Neural progenitor cell (in vitro differentiated cells): Measurements from ENCODE around the gene HS3ST3A1. TPM values are rescaled to one million over a fixed set of nuclear protein-coding genes. Genes with fewer than 3 reads are reported as not detected.

Experiments used
- DNase-seq: peaks from one replicate; pipeline ENCODE4 v3.0.0-alpha.2; 2016; ENCODE audit warnings: low spot score
- H2AFZ ChIP-seq: fragments of 200-600 bp; sonication (generic); replicated peaks from 2 replicates; pipeline ENCODE4 v1.6.1; 2016; ENCODE audit warnings: antibody characterized with exemption
- H3F3A ChIP-seq: fragments of 200-600 bp; sonication (generic); 2 replicates; pipeline ENCODE4 v1.6.1; 2016; ENCODE audit warnings: antibody characterized with exemption, low read depth
- H3K27ac ChIP-seq: fragments of 200-600 bp; sonication (generic); 2 replicates; pipeline ENCODE4 v1.5.1; 2016; ENCODE audit warnings: mild to moderate bottlenecking
- H3K27me3 ChIP-seq: fragments of 200-600 bp; sonication (generic); 2 replicates; pipeline ENCODE4 v1.6.1; 2016; ENCODE audit warnings: mild to moderate bottlenecking, moderate library complexity
- H3K36me3 ChIP-seq: fragments of 200-600 bp; sonication (generic); 2 replicates; pipeline ENCODE4 v1.5.1; 2016
- H3K4me1 ChIP-seq: fragments of 200-600 bp; sonication (generic); 2 replicates; pipeline ENCODE4 v1.6.1; 2016; ENCODE audit warnings: mixed run types
- H3K4me2 ChIP-seq: fragments of 200-600 bp; sonication (generic); 2 replicates; pipeline ENCODE4 v1.6.1; 2016
- H3K4me3 ChIP-seq: fragments of 200-600 bp; sonication (generic); 2 replicates; pipeline ENCODE4 v1.5.1; 2016
- H3K79me2 ChIP-seq: fragments of 200-600 bp; sonication (generic); 2 replicates; pipeline ENCODE4 v1.6.1; 2016; ENCODE audit warnings: low read depth
- H3K9ac ChIP-seq: fragments of 200-600 bp; sonication (generic); 2 replicates; pipeline ENCODE4 v1.6.1; 2016
- H3K9me3 ChIP-seq: fragments of 200-600 bp; sonication (generic); 2 replicates; pipeline ENCODE4 v1.5.1; 2016; ENCODE audit warnings: low read depth
- H4K20me1 ChIP-seq: fragments of 200-600 bp; sonication (generic); 2 replicates; pipeline ENCODE4 v1.6.1; 2016; ENCODE audit warnings: low read depth
- H3K27ac Mint-ChIP-seq: 3 replicates; pipeline ENCODE4 v1.8.0; 2021; ENCODE audit warnings: mixed read lengths
- H3K27me3 Mint-ChIP-seq: 2 replicates; pipeline ENCODE4 v1.8.0; 2022; ENCODE audit warnings: low read depth, mild to moderate bottlenecking, inconsistent platforms, moderate library complexity, mixed read lengths; ENCODE audit not compliant: insufficient read depth
- H3K36me3 Mint-ChIP-seq: 3 replicates; pipeline ENCODE4 v1.8.0; 2021; ENCODE audit warnings: mixed read lengths
- H3K4me1 Mint-ChIP-seq: 3 replicates; pipeline ENCODE4 v1.8.0; 2021; ENCODE audit warnings: mixed read lengths
- H3K4me3 Mint-ChIP-seq: 3 replicates; pipeline ENCODE4 v1.8.0; 2021; ENCODE audit warnings: mild to moderate bottlenecking, moderate library complexity, mixed read lengths
- H3K9me3 Mint-ChIP-seq: 3 replicates; pipeline ENCODE4 v1.8.0; 2020; ENCODE audit warnings: mixed read lengths
- EZH2 ChIP-seq: fragments of 200-600 bp; sonication (generic); IDR thresholded peaks from 2 replicates; pipeline ENCODE4 v1.6.1; 2017; ENCODE audit warnings: antibody characterized with exemption, mild to moderate bottlenecking, moderate library complexity
- EZH2phosphoT487 ChIP-seq: fragments of 200-600 bp; sonication (generic); IDR thresholded peaks from 2 replicates; pipeline ENCODE4 v1.6.1; 2017; ENCODE audit warnings: antibody characterized with exemption
- microRNA-seq: library from miRNA; unstranded; fragments of <30 nt; microRNA quantifications from one replicate; pipeline ENCODE4, GENCODE V29; 2016
- small RNA-seq: library from RNA; depleted of rRNA; stranded (forward); fragments of <200 nt; gene quantifications from one replicate; pipeline ENCODE3, GENCODE V24; 2015
- total RNA-seq: library from RNA; depleted of rRNA; stranded (reverse); fragments of >200 nt; gene quantifications from 2 replicates; pipeline ENCODE4 v1.2.3, GENCODE V29; 2015; ENCODE audit warnings: low replicate concordance
- TF ChIP-seq, protein P1 (sequence below): fragments of 200-600 bp; sonication (generic); IDR thresholded peaks from 2 replicates; pipeline ENCODE4 v1.5.1; 2017; ENCODE audit warnings: antibody characterized with exemption, mild to moderate bottlenecking

Gene HS3ST3A1
- total RNA-seq, 1 donor from 2014 or later = 3.0 TPM

- Histone ChIP-seq H3K36me3 (no peaks in the 10 kb centered on the region), H3F3A (no peaks in the 10 kb centered on the region), H3K4me2 (no peak overlapping the region), H3K4me1 (no peaks in the 10 kb centered on the region), H3K9ac (no peak overlapping the region), H3K9me3 (no peaks in the 10 kb centered on the region), H3K27me3 (no peaks in the 10 kb centered on the region), H3K79me2 (no peaks in the 10 kb centered on the region), H3K27ac (no peak overlapping the region), H3K4me3 (no peak overlapping the region), H2AFZ (no peak overlapping the region), H4K20me1 (no peaks in the 10 kb centered on the region)
- Mint-ChIP-seq H3K27me3 (peaks cover 3% of the 10 kb centered on the region), H3K36me3 (no peaks in the 10 kb centered on the region), H3K27ac (no peak overlapping the region), H3K9me3 (no peaks in the 10 kb centered on the region), H3K4me1 (no peaks in the 10 kb centered on the region), H3K4me3 (no peak overlapping the region)
- no peak for TF ChIP-seq EZH2phosphoT487
- no peak for TF ChIP-seq EZH2
- TF ChIP-seq, protein P1, sequence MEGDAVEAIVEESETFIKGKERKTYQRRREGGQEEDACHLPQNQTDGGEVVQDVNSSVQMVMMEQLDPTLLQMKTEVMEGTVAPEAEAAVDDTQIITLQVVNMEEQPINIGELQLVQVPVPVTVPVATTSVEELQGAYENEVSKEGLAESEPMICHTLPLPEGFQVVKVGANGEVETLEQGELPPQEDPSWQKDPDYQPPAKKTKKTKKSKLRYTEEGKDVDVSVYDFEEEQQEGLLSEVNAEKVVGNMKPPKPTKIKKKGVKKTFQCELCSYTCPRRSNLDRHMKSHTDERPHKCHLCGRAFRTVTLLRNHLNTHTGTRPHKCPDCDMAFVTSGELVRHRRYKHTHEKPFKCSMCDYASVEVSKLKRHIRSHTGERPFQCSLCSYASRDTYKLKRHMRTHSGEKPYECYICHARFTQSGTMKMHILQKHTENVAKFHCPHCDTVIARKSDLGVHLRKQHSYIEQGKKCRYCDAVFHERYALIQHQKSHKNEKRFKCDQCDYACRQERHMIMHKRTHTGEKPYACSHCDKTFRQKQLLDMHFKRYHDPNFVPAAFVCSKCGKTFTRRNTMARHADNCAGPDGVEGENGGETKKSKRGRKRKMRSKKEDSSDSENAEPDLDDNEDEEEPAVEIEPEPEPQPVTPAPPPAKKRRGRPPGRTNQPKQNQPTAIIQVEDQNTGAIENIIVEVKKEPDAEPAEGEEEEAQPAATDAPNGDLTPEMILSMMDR = no peak
- no peak for DNase-seq
These were observed 139.0 kb downstream of the HS3ST3A1 start for GRCh38 chr17:13462673-13463124.

DNA sequence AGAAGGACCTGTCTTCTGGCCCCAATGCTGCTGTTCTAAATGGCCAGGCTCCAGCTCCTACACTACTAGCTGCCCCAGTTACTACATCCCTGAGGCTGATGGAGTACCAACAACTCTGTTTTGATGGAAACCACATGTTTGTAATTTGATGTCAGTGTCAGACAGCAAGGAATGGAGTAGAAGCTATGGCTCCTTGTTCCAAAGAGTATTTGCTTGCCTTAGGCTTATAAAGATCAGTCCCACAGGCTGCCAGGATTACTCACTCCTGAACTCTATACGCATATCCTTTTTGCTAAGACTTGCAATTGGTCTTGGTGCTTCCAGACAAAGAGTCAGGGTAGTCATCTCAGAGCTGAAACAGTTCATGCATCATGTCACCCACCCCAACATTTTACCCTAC lies 139.6 kb downstream of the HS3ST3A1 start:
- H3K27ac Mint-ChIP-seq = no peak overlapping the region
- no peak overlapping the region for H3K4me3 ChIP-seq
- H2AFZ ChIP-seq = no peak overlapping the region
- H3F3A ChIP-seq = no peaks in the 10 kb centered on the region
- H3K4me1 Mint-ChIP-seq = no peaks in the 10 kb centered on the region
- H3K36me3 Mint-ChIP-seq = no peaks in the 10 kb centered on the region
- no peaks in the 10 kb centered on the region for H3K9me3 Mint-ChIP-seq
- DNase-seq = no peak
- no peak overlapping the region for H3K4me2 ChIP-seq
- H3K27me3 Mint-ChIP-seq = peaks cover 3% of the 10 kb centered on the region
- H3K36me3 ChIP-seq = no peaks in the 10 kb centered on the region
- no peak overlapping the region for H3K27ac ChIP-seq
- no peak overlapping the region for H3K4me3 Mint-ChIP-seq
- no peaks in the 10 kb centered on the region for H3K79me2 ChIP-seq
- no peaks in the 10 kb centered on the region for H3K9me3 ChIP-seq
- H3K27me3 ChIP-seq = no peaks in the 10 kb centered on the region
- H3K9ac ChIP-seq = no peak overlapping the region
- no peaks in the 10 kb centered on the region for H3K4me1 ChIP-seq
- H4K20me1 ChIP-seq = no peaks in the 10 kb centered on the region
- TF ChIP-seq, protein P1 = no peak
- TF ChIP-seq EZH2phosphoT487 (no peak), EZH2 (no peak)

DNA sequence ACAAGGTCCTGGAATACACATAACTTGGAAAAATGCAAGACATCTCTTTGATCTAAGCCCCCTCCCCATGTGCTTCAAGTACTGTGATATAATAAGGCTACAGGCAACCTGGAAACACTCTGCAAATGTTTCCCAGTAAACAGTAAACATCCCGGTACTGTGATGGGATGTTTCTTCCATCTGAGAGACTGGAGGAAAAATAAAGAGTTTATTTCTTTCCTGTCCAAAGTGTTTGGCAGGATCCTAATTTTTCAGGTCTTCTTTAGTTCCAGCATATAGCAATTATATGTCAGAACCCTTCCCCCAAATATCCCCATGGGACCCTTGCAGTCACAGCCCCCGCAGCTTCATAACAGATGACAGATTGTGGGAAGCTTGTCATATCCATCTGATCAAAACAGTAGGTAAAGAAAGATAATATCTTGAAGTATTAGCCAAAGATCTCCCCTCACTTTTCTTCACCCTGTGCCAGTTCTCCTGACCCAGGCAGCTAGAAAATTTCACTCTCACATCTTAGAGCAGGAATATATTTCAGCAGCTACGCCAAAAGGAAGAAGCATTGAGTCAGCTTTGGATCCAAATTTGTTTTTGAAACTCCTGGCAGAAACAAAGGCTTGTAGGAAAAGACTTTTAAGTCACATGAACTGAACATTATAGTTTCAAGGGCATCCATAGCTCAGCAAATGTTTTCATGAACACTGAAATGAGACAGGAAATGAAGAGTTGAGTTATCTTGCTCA lies 141.3 kb downstream of the HS3ST3A1 start:
- Mint-ChIP-seq H3K36me3 (no peaks in the 10 kb centered on the region), H3K4me3 (no peak overlapping the region), H3K27ac (no peak overlapping the region), H3K4me1 (no peaks in the 10 kb centered on the region), H3K9me3 (no peaks in the 10 kb centered on the region), H3K27me3 (peaks cover 3% of the 10 kb centered on the region)
- Histone ChIP-seq H3F3A (no peaks in the 10 kb centered on the region), H3K27me3 (no peaks in the 10 kb centered on the region), H3K4me1 (no peaks in the 10 kb centered on the region), H3K9me3 (no peaks in the 10 kb centered on the region), H2AFZ (no peak overlapping the region), H4K20me1 (no peaks in the 10 kb centered on the region), H3K4me2 (no peak overlapping the region), H3K4me3 (no peak overlapping the region), H3K79me2 (no peaks in the 10 kb centered on the region), H3K9ac (no peak overlapping the region), H3K27ac (no peak overlapping the region), H3K36me3 (no peaks in the 10 kb centered on the region)
- DNase-seq = no peak
- no peak for TF ChIP-seq EZH2phosphoT487

DNA sequence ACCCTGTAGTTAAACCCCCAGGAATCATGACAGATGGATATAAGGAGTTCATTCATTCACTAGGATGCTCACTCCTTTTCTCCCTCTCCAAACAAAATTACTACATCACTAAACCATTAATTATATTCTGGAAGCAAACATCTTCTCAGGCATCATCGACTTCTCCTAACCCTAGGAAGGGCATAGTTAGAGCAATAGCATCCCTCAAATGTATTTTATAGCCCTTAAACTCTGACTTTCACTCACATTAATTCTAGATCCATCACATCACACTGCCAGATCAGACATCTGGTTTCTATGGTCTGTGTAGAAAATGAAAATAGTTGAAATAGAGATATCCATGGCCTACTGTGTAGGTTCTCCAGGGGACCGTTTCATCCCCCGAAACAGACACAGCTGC lies 143.9 kb downstream of the HS3ST3A1 start:
- H3K4me1 ChIP-seq = no peaks in the 10 kb centered on the region
- no peaks in the 10 kb centered on the region for H3K9me3 Mint-ChIP-seq
- no peaks in the 10 kb centered on the region for H3K9me3 ChIP-seq
- H3K27me3 Mint-ChIP-seq = peaks cover 5% of the 10 kb centered on the region
- H3K36me3 Mint-ChIP-seq = no peaks in the 10 kb centered on the region
- no peaks in the 10 kb centered on the region for H3F3A ChIP-seq
- H4K20me1 ChIP-seq = no peaks in the 10 kb centered on the region
- H3K4me2 ChIP-seq = no peak overlapping the region
- H3K79me2 ChIP-seq = no peaks in the 10 kb centered on the region
- H3K4me3 ChIP-seq = no peak overlapping the region
- H3K4me3 Mint-ChIP-seq = no peak overlapping the region
- H3K27ac Mint-ChIP-seq = no peak overlapping the region
- no peaks in the 10 kb centered on the region for H3K27me3 ChIP-seq
- no peaks in the 10 kb centered on the region for H3K36me3 ChIP-seq
- no peak overlapping the region for H2AFZ ChIP-seq
- DNase-seq = no peak
- H3K27ac ChIP-seq = no peak overlapping the region
- no peak for TF ChIP-seq EZH2
- no peaks in the 10 kb centered on the region for H3K4me1 Mint-ChIP-seq
- no peak overlapping the region for H3K9ac ChIP-seq

Small RNA genes lying within 50 kb of the gene (microRNA-seq; reads per million reads assigned to microRNA genes)
- gene MIR548H3 = not detected

Small RNA genes lying within 50 kb of the gene (small RNA-seq; reads per million reads assigned to genes)
- not detected for gene MIR548H3
